Left ventricle myocardium inferior (tissue), 1 donor: Measurements from ENCODE around the gene CGB1. TPM values are rescaled to one million over a fixed set of nuclear protein-coding genes. Genes with fewer than 3 reads are reported as not detected.
A peak's percentile ranks its signal among the peaks of the same experiment; 100 is the strongest.
"Not testable (repeated sequence)": the region's sequence is repeated elsewhere in the genome, so short reads cannot be mapped to it uniquely, and the experiment has no call there.

ENCODE experiments used
- DNase-seq: peaks from one replicate; pipeline ENCODE4 v3.0.0-alpha.2; 2020
- H3K27ac ChIP-seq: fragments of 200-600 bp; replicated peaks from 2 replicates; pipeline ENCODE4 v1.8.0; 2021
- H3K27me3 ChIP-seq: fragments of 200-600 bp; 2 replicates; pipeline ENCODE4 v1.8.0; 2021; ENCODE audit warnings: low read depth
- H3K36me3 ChIP-seq: fragments of 200-600 bp; 2 replicates; pipeline ENCODE4 v1.8.0; 2021
- H3K4me1 ChIP-seq: fragments of 200-600 bp; 2 replicates; pipeline ENCODE4 v1.8.0; 2021
- H3K4me3 ChIP-seq: fragments of 200-600 bp; 2 replicates; pipeline ENCODE4 v1.8.0; 2021; ENCODE audit warnings: mild to moderate bottlenecking, moderate library complexity
- H3K9me3 ChIP-seq: fragments of 200-600 bp; replicated peaks from 2 replicates; pipeline ENCODE4 v1.8.0; 2021
- CTCF ChIP-seq: fragments of 200-600 bp; IDR thresholded peaks from 2 replicates; pipeline ENCODE4 v1.8.0; 2021; ENCODE audit warnings: antibody characterized with exemption, mild to moderate bottlenecking, borderline replicate concordance
- intact Hi-C: fragments of 100-400 bp; cut with micrococcal nuclease; formaldehyde crosslinking; loops from one replicate; pipeline ENCODE4 v1.11.0; 2022
- total RNA-seq: library from RNA; stranded (reverse); fragmentation: NEBNext Ultra II Directional; extraction: Animal tissue kit (Norgen Biotek cat#: 25700); gene quantifications from one replicate; pipeline ENCODE4 v1.2.1, GENCODE V29; 2021
- donor health status: DM: no; HTN: yes; CAD: no; lungs with severe emphysema.

The CGB1 gene
- total RNA-seq, 1 donor from 2014 or later = not detected

- Histone ChIP-seq H3K9me3 (no peaks in the 10 kb centered on the region), H3K27me3 (no peaks in the 10 kb centered on the region), H3K27ac (no peak overlapping the region), H3K4me3 (no peak overlapping the region), H3K36me3 (no peaks in the 10 kb centered on the region), H3K4me1 (peaks cover 16% of the 10 kb centered on the region)
- no peak for TF ChIP-seq CTCF
- intact Hi-C loops = no loop called here
- no peak for DNase-seq
These were observed 44.6 kb upstream of the CGB1 start for GRCh38 chr19:49081273-49081672.

GRCh38 chr19:49080392-49080791 lies 43.7 kb upstream of the CGB1 start:
- no peaks in the 10 kb centered on the region for H3K36me3 ChIP-seq
- intact Hi-C loops = no loop called here
- peaks cover 8% of the 10 kb centered on the region for H3K4me1 ChIP-seq
- no peak for DNase-seq
- H3K4me3 ChIP-seq = no peak overlapping the region
- no peaks in the 10 kb centered on the region for H3K9me3 ChIP-seq
- H3K27ac ChIP-seq = no peak overlapping the region
- TF ChIP-seq CTCF = no peak
- no peaks in the 10 kb centered on the region for H3K27me3 ChIP-seq

- intact Hi-C loops, H3K36me3 ChIP-seq, H3K27ac ChIP-seq, H3K4me3 ChIP-seq, H3K9me3 ChIP-seq, H3K4me1 ChIP-seq: not testable (repeated sequence)
- DNase-seq = peak; percentile 70
- TF ChIP-seq CTCF = peak; percentile 79
- peaks cover 47% of the 10 kb centered on the region for H3K27me3 ChIP-seq
These were observed 38.2 kb upstream of the CGB1 start for GRCh38 chr19:49074869-49075268.

- Histone ChIP-seq H3K27me3 (peaks cover 59% of the 10 kb centered on the region), H3K4me3 (no peak overlapping the region), H3K36me3 (no peaks in the 10 kb centered on the region), H3K27ac (no peak overlapping the region), H3K4me1 (peaks cover 6% of the 10 kb centered on the region), H3K9me3 (no peaks in the 10 kb centered on the region)
- DNase-seq = no peak
- intact Hi-C loops = no loop called here
- peak; percentile 19 for TF ChIP-seq CTCF
These were observed 37.1 kb upstream of the CGB1 start for GRCh38 chr19:49073514-49074378.

GRCh38 chr19:49071860-49072547 lies 35.3 kb upstream of the CGB1 start:
- H3K27me3 ChIP-seq = peaks cover 75% of the 10 kb centered on the region
- peak overlapping the region; percentile 43 for H3K4me3 ChIP-seq
- H3K9me3 ChIP-seq = no peaks in the 10 kb centered on the region
- no peak overlapping the region for H3K27ac ChIP-seq
- peaks cover 6% of the 10 kb centered on the region for H3K4me1 ChIP-seq
- TF ChIP-seq CTCF = no peak
- DNase-seq = no peak
- intact Hi-C loops = no loop called here
- no peaks in the 10 kb centered on the region for H3K36me3 ChIP-seq
